Hepatocyte (in vitro differentiated cells): ENCODE results near the gene NRTN.

Source experiments
- CTCF ChIP-seq: fragments of 200-600 bp; sonication (generic); IDR thresholded peaks from 2 replicates; pipeline ENCODE4 v1.5.1; 2016; ENCODE audit warnings: antibody characterized with exemption, mild to moderate bottlenecking; ENCODE audit not compliant: poor library complexity
- EZH2 ChIP-seq: fragments of 200-600 bp; sonication (generic); IDR thresholded peaks from 2 replicates; pipeline ENCODE4 v1.6.1; 2016; ENCODE audit warnings: antibody characterized with exemption, mild to moderate bottlenecking, borderline replicate concordance
- EZH2phosphoT487 ChIP-seq: fragments of 200-600 bp; sonication (generic); IDR thresholded peaks from one replicate; pipeline ENCODE4 v1.6.1; 2018; ENCODE audit warnings: antibody characterized with exemption, mild to moderate bottlenecking, low read depth, moderate library complexity; ENCODE audit not compliant: unreplicated experiment, severe bottlenecking

GRCh38 chr19:5774921-5775320 lies 29.9 kb upstream of the NRTN start:
- no peak for TF ChIP-seq EZH2phosphoT487
- TF ChIP-seq CTCF, result no peak
- no peak for TF ChIP-seq EZH2
